OCI-M2 (cell line): ENCODE data around the gene CTR9.

ENCODE experiments used
- DNase-seq: peaks from one replicate; lab custom pipeline; 2025; ENCODE audit not compliant: unreplicated experiment; lab: John Stamatoyannopoulos, UW

The CTR9 gene

GRCh38 chr11:10742460-10743208 is 8.4 kb upstream of the CTR9 start:
- DNase-seq = no peak

DNA sequence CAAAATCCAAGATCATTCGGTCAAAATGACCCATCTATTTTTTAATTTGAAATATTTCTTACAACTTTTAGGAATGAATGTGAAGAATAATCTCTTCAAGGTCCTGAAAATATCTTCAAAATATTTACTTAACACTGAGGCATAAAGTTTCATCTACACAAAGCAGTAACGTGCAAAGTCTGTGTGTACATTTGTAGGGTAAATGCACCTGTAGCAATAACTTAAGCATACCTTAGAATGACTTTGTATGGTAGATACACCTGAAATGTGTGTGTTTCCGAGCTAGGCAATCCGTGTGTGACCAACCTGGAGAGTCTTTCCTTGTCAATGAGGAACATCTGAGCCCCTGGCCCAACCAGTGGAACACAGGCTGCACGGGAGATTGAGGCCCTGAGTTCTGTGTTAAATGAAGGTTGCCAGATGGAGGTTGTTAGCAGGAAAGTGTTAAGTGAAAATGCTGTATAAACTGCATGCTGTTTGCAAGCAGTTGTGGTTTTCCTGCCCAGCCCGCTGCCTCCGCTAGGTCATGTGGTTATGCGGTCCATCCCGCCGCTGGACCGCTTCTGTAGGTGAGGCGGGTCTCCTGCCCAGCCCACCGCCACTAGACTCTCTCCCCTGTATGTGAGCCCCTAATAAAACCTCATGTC is 7.6 kb upstream of the CTR9 start:
- DNase-seq = no peak

GRCh38 chr11:10744206-10744605 is 6.8 kb upstream of the CTR9 start:
- no peak for DNase-seq

DNA sequence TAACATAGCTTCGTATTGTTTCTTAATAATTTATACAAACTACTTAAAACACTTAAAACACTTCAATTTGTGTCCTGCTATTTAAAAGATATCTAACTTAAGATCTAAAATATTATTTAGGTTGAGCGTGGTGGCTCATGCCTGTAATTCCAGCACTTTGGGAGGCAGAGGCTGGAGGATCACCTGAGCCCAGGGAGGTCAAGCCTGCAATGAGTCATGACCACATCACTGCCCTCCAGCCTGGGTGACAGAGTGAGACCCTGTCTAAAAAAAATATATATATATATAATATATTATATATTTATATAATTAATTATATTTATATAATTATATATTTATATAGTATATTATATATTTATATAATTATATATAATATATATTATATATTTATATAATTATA is 4.2 kb upstream of the CTR9 start:
- no peak for DNase-seq

- no peak for DNase-seq
These were observed 3.3 kb upstream of the CTR9 start for GRCh38 chr11:10747733-10748132.

DNA sequence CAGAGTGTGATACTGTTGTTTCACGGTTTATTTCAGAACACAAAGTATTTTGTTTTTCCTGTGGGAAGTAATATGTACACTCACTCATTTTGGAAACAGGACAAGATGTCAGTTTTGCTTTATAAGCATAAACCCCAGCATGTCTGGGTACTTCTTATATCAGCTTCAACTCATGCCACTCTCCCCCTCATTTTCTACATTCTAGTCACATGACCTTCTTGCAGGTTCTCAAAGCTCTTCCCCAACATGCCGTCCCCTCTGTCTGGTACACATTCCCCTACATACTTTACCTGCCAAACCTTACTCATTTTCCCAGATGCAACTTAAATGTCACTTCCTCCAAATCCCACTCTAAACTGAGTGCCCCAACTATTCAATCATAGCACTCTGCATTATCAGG is 1.6 kb upstream of the CTR9 start:
- DNase-seq = no peak

GRCh38 chr11:10751581-10751940 is 515 bp downstream of the CTR9 start:
- DNase-seq = no peak

DNA sequence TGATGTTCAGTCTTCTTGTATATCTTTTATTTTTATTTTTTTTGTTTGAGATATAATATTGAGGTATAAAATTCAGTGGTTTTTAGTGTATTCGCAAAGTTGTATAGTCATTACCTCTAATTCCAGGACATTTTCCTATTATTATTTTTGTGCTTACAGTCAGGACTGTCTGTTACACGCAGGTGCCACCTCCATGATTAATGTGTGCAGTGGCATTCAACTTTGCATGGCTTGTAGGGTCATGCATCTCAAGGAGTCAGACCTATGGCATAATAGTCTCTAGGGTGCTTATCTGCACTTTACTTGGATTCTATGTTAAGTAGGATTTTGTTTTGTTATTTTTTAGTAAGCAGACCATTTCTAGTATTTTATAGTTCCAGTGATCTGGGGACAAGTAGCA is 1.0 kb downstream of the CTR9 start:
- no peak for DNase-seq

DNA sequence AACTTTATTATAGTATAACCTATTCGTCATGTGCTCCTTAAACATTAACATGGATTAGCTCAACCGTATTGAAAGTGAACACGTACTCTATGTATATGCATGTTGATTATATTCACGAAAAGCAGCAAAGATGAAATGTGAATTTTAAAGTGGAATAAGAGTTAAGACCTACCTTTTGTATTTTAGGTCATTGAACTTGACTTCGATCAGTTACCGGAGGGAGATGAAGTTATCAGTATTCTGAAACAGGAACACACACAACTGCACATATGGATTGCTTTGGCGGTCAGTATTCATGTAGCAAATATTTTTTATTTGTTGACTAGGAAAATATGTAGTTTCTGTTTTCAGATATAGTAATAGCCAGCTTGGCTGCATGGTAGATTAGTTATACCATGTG is 1.4 kb downstream of the CTR9 start:
- no peak for DNase-seq

DNA sequence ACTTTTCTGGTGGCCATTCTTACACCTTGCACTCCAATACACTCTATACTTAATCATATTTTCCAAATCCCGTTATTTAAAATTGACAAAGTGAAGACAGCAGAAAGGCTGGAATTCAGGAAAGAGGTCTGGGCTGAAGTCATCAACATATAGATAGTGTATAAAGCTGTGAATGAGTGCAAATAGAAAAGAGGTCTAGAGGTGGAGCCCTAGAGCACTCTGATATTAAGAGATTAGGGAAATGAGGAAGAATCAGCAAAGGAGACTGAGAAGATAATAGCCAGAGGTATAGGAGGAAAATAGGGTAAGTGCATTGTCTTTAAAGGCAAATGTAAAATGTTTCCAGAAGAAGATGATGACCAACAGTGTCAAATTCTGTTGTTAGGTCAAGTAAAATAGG is 7.9 kb downstream of the CTR9 start:
- DNase-seq = no peak

DNA sequence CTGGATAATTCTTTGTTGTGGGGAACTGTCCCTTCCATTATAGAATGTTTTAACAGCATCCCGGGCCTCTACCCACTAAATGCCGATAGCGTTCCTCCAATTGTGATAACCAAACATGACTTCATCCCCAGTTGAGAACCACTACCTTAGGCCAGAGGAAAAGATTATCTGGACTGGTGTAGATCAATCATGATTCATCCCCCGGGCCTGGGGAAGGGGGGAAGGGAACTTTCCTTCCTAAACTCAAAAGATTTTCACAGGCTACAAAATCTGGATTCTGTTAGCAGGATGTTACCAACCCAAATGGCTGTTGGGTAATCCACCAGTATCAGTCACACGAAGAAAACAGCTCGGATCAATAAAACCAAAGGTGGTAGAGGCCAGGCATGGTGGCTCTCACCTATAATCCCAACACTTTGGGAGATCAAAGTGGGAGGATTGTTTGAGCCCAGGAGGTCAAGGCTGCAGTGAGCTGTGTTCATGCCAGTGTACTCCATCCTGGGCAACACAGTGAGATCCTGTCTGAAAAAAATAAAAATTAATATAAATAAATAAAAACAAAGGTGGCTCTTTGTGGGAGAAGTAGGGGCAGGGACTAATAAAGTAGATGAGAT is 10.1 kb downstream of the CTR9 start:
- no peak for DNase-seq

- DNase-seq = no peak
These were observed 11.1 kb downstream of the CTR9 start for GRCh38 chr11:10762185-10762584.

DNA sequence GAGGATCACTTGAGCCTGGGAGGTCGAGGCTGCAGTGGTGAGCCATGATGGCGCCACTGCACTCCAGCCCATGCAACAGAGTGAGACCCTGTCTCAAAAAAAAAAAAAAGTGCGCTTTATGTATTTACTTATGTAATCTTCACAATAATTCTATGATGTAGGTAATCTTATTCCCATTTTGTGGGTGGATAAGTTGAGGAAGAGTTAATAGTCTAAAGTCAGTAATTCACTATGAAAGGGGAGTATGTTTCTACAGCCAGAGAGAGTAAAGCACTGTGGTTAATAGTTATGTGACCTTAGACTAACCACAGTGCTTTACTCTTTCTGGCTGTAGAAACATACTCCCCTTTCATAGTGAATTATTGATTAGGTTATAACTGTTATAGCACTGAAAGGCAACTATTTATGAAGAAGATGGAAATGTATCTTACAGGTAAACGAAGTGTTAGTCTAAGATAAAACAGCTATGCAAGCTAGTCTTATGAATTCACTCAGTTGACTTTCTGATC is 11.9 kb downstream of the CTR9 start:
- no peak for DNase-seq

- DNase-seq = no peak
These were observed 12.7 kb downstream of the CTR9 start for GRCh38 chr11:10763766-10764165.

DNA sequence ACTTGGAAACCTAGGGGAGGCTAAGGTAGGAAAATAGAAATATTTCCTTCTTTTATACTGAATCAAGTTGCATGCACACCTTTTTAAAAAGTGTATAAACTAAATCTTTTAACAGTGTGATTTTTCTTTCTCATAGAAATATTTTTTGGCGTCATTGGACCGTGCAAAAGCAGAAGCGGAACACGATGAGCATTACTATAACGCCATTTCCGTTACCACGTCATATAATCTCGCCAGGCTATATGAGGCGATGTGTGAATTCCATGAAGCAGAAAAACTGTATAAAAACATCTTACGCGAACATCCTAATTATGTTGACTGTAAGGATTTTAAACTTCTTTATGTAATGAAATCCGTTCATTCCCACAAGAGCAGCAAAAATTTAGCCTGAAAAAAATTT is 13.4 kb downstream of the CTR9 start:
- no peak for DNase-seq

- DNase-seq = no peak
These were observed 19.7 kb downstream of the CTR9 start for GRCh38 chr11:10770626-10771254.

GRCh38 chr11:10771457-10771856 is 20.4 kb downstream of the CTR9 start:
- no peak for DNase-seq

DNA sequence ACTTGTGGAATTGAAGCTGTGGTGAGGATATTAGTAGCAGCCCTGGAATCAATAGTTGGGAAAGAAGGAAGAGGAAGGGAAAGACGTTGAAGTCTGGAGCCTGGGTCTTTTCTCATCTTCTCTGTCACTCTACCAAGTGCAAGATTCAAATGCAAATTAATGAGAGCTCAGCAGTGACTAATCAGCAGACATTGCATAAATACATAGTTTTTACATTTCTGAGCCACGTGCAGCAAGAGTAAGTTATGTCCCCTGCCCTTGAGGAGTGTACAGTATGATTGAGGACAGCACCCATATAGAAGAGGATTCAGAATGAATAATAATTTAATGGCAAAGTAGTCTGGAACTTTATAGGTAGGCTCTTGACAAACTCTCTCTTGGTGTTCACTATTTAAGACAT is 23.8 kb downstream of the CTR9 start:
- no peak for DNase-seq

DNA sequence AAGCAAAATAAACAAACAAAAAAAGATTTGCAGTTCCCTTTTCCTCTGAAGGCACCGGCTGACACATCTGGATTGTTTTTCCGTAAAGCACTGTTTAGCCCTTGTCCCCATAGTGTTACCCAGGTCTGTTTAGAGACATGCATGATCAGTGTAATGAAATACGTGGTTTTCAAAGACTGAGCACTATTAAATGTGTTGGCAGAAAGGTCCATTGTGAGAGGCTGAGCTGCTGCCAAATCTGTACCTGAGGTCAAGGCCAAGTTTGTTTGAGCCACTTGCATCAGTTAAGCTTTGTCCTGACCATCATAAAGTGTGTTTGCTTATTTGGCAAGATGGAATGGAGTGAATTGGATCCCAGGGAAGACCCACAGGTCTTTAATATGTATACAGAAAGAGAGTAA is 26.3 kb downstream of the CTR9 start:
- DNase-seq = no peak

- DNase-seq = no peak
These were observed 26.8 kb downstream of the CTR9 start for GRCh38 chr11:10777806-10778205.

GRCh38 chr11:10778217-10778970 is 27.3 kb downstream of the CTR9 start:
- no peak for DNase-seq
